Inferior parietal cortex (tissue), 1 donor: ENCODE data around the gene KTN1.

ENCODE experiments used
- DNase-seq: peaks from one replicate; pipeline ENCODE4 v3.0.0-alpha.2; 2016; ENCODE audit errors: extremely low spot score

The KTN1 gene

GRCh38 chr14:55579724-55580469, at the start of gene KTN1:
Gene KTN1, plus strand, starts transcription at chr14:55580207. Its CDS starts 31,842 bp downstream, at chr14:55612049.
- peak; percentile 62 for DNase-seq

- no peak for DNase-seq
These were observed 49.5 kb upstream of the KTN1 start for GRCh38 chr14:55530464-55530863.

GRCh38 chr14:55532645-55533344, 47.2 kb upstream of the KTN1 start:
- DNase-seq = no peak

- no peak for DNase-seq
These were observed 46.0 kb upstream of the KTN1 start for GRCh38 chr14:55533960-55534359.

GRCh38 chr14:55535516-55536203, 44.3 kb upstream of the KTN1 start:
- no peak for DNase-seq

- DNase-seq = no peak
These were observed 43.8 kb upstream of the KTN1 start for GRCh38 chr14:55536204-55536708.

- no peak for DNase-seq
These were observed 42.2 kb upstream of the KTN1 start for GRCh38 chr14:55537782-55538181.

- no peak for DNase-seq
These were observed 40.0 kb upstream of the KTN1 start for GRCh38 chr14:55539975-55540374.

GRCh38 chr14:55540847-55541773, 38.9 kb upstream of the KTN1 start:
- DNase-seq = no peak

GRCh38 chr14:55545779-55546178, 34.2 kb upstream of the KTN1 start:
- DNase-seq = no peak

GRCh38 chr14:55546212-55546874, 33.7 kb upstream of the KTN1 start:
- DNase-seq = no peak

- no peak for DNase-seq
These were observed 32.2 kb upstream of the KTN1 start for GRCh38 chr14:55547650-55548315.

- no peak for DNase-seq
These were observed 26.2 kb upstream of the KTN1 start for GRCh38 chr14:55553791-55554190.

- peak; percentile 6 for DNase-seq
These were observed 22.9 kb upstream of the KTN1 start for GRCh38 chr14:55556929-55557623.

GRCh38 chr14:55562135-55562534, 17.9 kb upstream of the KTN1 start:
- DNase-seq = no peak

GRCh38 chr14:55568618-55569017, 11.4 kb upstream of the KTN1 start:
- no peak for DNase-seq

- no peak for DNase-seq
These were observed 8.7 kb upstream of the KTN1 start for GRCh38 chr14:55571125-55571889.

- no peak for DNase-seq
These were observed 7.4 kb upstream of the KTN1 start for GRCh38 chr14:55572578-55572977.

GRCh38 chr14:55574988-55575387, 5.0 kb upstream of the KTN1 start:
- no peak for DNase-seq
